CD14-positive monocyte (primary cell): Measurements from ENCODE around the gene CMTM6. TPM values are rescaled to one million over a fixed set of nuclear protein-coding genes. Genes with fewer than 3 reads are reported as not detected.

Experiments
- DNase-seq, 3 donors: peaks; one replicate each; pipeline ENCODE4 v3.0.0-alpha.2; 2011 to 2022
- H2AFZ ChIP-seq: 2 replicates; pipeline ENCODE4 v1.6.0; 2012; ENCODE audit warnings: mild to moderate bottlenecking, low read depth, low read length, inconsistent platforms; ENCODE audit not compliant: insufficient read depth, poor library complexity, severe bottlenecking
- H3K27ac ChIP-seq, 2 donors: 1 replicate in 1 of 2; 2 replicates in 1 of 2; pipeline ENCODE4 v1.5.1; 2012 to 2013; ENCODE audit warnings: low read length in 2 of 2, control low read depth in 1 of 2, inconsistent platforms in 1 of 2, low read depth in 1 of 2, mild to moderate bottlenecking in 1 of 2
- H3K27me3 ChIP-seq, 2 donors: one replicate each; pipeline versions ENCODE4 v1.6.0 to v1.6.1; 2011 to 2013; ENCODE audit warnings: low read length in 2 of 2; ENCODE audit not compliant: control insufficient read depth in 2 of 2, insufficient read depth in 2 of 2
- H3K36me3 ChIP-seq, 2 donors: replicated peaks in 1 of 2; 1 replicate in 1 of 2; 2 replicates in 1 of 2; pipeline versions ENCODE4 v1.5.1 to v1.6.1; 2012 to 2013; ENCODE audit warnings: low read length in 2 of 2, control low read depth in 1 of 2, inconsistent platforms in 1 of 2, mild to moderate bottlenecking in 1 of 2; ENCODE audit not compliant: insufficient read depth in 2 of 2, control insufficient read depth in 1 of 2
- H3K4me1 ChIP-seq, 2 donors: 1 replicate in 1 of 2; 2 replicates in 1 of 2; pipeline versions ENCODE4 v1.5.1 to v1.6.1; 2012 to 2013; ENCODE audit warnings: low read length in 2 of 2, control low read depth in 1 of 2, inconsistent platforms in 1 of 2, mild to moderate bottlenecking in 1 of 2, moderate library complexity in 1 of 2; ENCODE audit not compliant: insufficient read depth in 2 of 2, control insufficient read depth in 1 of 2
- H3K4me2 ChIP-seq: replicated peaks from 2 replicates; pipeline ENCODE3; 2012; ENCODE audit warnings: low read length, moderate library complexity, mild to moderate bottlenecking; ENCODE audit not compliant: poor library complexity, severe bottlenecking; ENCODE audit errors: extremely low read depth
- H3K4me3 ChIP-seq, 3 experiments: fragments of 200-600 bp in 1 of 3; sonication (generic) in 1 of 3; replicated peaks in 1 of 3; 1 replicate in 2 of 3; 2 replicates in 1 of 3; pipeline ENCODE4 v1.5.1; 2011 to 2013; ENCODE audit warnings: low read length in 3 of 3, mild to moderate bottlenecking in 3 of 3, control low read depth in 2 of 3, low read depth in 2 of 3, inconsistent platforms in 1 of 3, moderate library complexity in 1 of 3
- H3K79me2 ChIP-seq: 2 replicates; pipeline ENCODE4 v1.6.0; 2012; ENCODE audit warnings: mild to moderate bottlenecking, control low read depth, inconsistent platforms, low read length, moderate library complexity; ENCODE audit not compliant: insufficient read depth
- H3K9ac ChIP-seq: 2 replicates; pipeline ENCODE4 v1.6.0; 2017; ENCODE audit warnings: low read length, mild to moderate bottlenecking; ENCODE audit not compliant: insufficient read depth, poor library complexity, severe bottlenecking
- H3K9me3 ChIP-seq, 2 donors: replicated peaks in 1 of 2; 1 replicate in 1 of 2; 2 replicates in 1 of 2; pipeline versions ENCODE4 v1.5.1 to v1.6.1; 2012 to 2013; ENCODE audit warnings: low read length in 2 of 2, control low read depth in 1 of 2; ENCODE audit not compliant: control insufficient read depth in 1 of 2, insufficient read depth in 1 of 2
- H4K20me1 ChIP-seq: 2 replicates; pipeline ENCODE4 v1.6.0; 2012; ENCODE audit warnings: mild to moderate bottlenecking, low read length, control low read depth, moderate library complexity; ENCODE audit not compliant: insufficient read depth
- H3K27ac Mint-ChIP-seq, 7 donors: one replicate each; pipeline ENCODE4 v1.8.0; 2020; ENCODE audit warnings: mild to moderate bottlenecking in 7 of 7, mixed read lengths in 7 of 7, moderate library complexity in 6 of 7, inconsistent platforms in 2 of 7
- H3K27me3 Mint-ChIP-seq, 3 donors: one replicate each; pipeline ENCODE4 v1.8.0; 2021 to 2022; ENCODE audit warnings: low read depth in 3 of 3, mild to moderate bottlenecking in 3 of 3, mixed read lengths in 3 of 3, moderate library complexity in 3 of 3, inconsistent platforms in 1 of 3
- H3K36me3 Mint-ChIP-seq, 2 donors: one replicate each; pipeline ENCODE4 v1.8.0; 2020; ENCODE audit warnings: mixed read lengths in 2 of 2, inconsistent platforms in 1 of 2, mild to moderate bottlenecking in 1 of 2
- H3K4me1 Mint-ChIP-seq: one replicate; pipeline ENCODE4 v1.8.0; 2020; ENCODE audit warnings: mild to moderate bottlenecking, mixed read lengths
- H3K4me3 Mint-ChIP-seq, 2 donors: one replicate each; pipeline ENCODE4 v1.8.0; 2020; ENCODE audit warnings: mild to moderate bottlenecking in 2 of 2, mixed read lengths in 2 of 2, moderate library complexity in 1 of 2
- H3K9me3 Mint-ChIP-seq, 7 donors: one replicate each; pipeline ENCODE4 v1.8.0; 2020 to 2022; ENCODE audit warnings: mixed read lengths in 7 of 7, mild to moderate bottlenecking in 6 of 7, moderate library complexity in 6 of 7, inconsistent platforms in 2 of 7
- WGBS: methylation state at CpG from one replicate; pipeline ENCODE4 v1.1.5; 2013; ENCODE audit warnings: missing lambda C conversion rate; ENCODE audit not compliant: insufficient coverage; 5-methylcytosine and 5-hydroxymethylcytosine counted together
- intact Hi-C, 2 donors: fragments of 100-400 bp; cut with micrococcal nuclease; formaldehyde crosslinking; loops; one replicate each; pipeline versions ENCODE4 v1.15.0 to v1.15.1; 2023
- polyA plus RNA-seq, 3 donors: library from polyadenylated mRNA; depleted of rRNA in 1 of 3; unstranded in 2 of 3; stranded (reverse) in 1 of 3; fragments of 300-500 nt in 2 of 3; fragments of >200 nt in 1 of 3; fragmentation: Illumina TruSeq in 2 of 3; gene quantifications; 1 replicate in 2 of 3; 2 replicates in 1 of 3; pipeline ENCODE4 v1.2.3, GENCODE V29; 2012 to 2021
- TF ChIP-seq, protein P1 (sequence below): fragments of 200-600 bp; IDR thresholded peaks from one replicate; pipeline ENCODE4 v1.8.0; 2022; ENCODE audit warnings: antibody characterized with exemption, mild to moderate bottlenecking

CMTM6 gene
- polyA plus RNA-seq, 3 donors = 40.0 to 210 (median 190) TPM

DNA sequence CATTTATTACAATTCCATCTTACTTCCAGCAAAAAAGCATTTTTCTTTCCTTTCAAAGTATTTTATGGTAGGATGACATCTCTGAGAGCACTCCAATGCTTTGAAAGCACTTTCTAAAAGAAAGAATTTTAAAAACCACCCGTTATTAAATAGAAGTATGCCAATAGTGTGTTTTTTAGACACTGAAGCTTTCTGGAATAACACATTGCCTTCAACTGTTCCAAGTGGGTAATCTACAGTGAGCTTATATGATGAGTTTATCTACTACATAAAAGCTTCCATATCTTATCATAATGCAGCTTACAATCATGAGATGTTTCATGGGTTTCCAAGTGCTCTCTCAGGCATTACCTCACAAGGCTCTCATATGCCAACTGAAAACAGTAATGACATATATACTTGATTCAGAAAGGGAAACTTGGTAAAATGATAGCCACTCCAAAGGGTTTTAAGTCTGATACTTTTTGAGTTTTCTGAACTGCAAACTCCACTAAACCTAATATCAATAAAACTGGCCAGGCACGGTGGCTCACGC is 14.1 kb downstream of the CMTM6 start:
- DNase-seq = no peak
- Mint-ChIP-seq H3K36me3 (peaks cover 36 to 52% of the 10 kb centered on the region in 2 donors), H3K4me3 (no peak overlapping the region), H3K27ac (peak overlapping the region in 4 of 7 donors; percentile 4 to 12 (median 8)), H3K27me3 (no peaks in the 10 kb centered on the region), H3K4me1 (peaks cover 25% of the 10 kb centered on the region), H3K9me3 (no peaks in the 10 kb centered on the region)
- H3K27ac ChIP-seq = peak overlapping the region in 1 of 2 donors; percentile 3
- H3K9me3 ChIP-seq = no peaks in the 10 kb centered on the region
- no peak overlapping the region for H3K9ac ChIP-seq
- no peaks in the 10 kb centered on the region for H3K27me3 ChIP-seq
- H3K4me2 ChIP-seq = no peak overlapping the region
- no peak overlapping the region for H2AFZ ChIP-seq
- H3K79me2 ChIP-seq = peaks cover 88% of the 10 kb centered on the region
- H3K4me3 ChIP-seq = no peak overlapping the region
- WGBS = 100% methylated on average over 2 of the region's 3 CpGs
- peaks cover 16 to 30% of the 10 kb centered on the region in 2 donors for H3K4me1 ChIP-seq
- TF ChIP-seq, protein P1, sequence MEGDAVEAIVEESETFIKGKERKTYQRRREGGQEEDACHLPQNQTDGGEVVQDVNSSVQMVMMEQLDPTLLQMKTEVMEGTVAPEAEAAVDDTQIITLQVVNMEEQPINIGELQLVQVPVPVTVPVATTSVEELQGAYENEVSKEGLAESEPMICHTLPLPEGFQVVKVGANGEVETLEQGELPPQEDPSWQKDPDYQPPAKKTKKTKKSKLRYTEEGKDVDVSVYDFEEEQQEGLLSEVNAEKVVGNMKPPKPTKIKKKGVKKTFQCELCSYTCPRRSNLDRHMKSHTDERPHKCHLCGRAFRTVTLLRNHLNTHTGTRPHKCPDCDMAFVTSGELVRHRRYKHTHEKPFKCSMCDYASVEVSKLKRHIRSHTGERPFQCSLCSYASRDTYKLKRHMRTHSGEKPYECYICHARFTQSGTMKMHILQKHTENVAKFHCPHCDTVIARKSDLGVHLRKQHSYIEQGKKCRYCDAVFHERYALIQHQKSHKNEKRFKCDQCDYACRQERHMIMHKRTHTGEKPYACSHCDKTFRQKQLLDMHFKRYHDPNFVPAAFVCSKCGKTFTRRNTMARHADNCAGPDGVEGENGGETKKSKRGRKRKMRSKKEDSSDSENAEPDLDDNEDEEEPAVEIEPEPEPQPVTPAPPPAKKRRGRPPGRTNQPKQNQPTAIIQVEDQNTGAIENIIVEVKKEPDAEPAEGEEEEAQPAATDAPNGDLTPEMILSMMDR = no peak
- H3K36me3 ChIP-seq = peaks cover 40 to 70% of the 10 kb centered on the region in 2 donors
- intact Hi-C loops = no loop called here
- peaks cover 38% of the 10 kb centered on the region for H4K20me1 ChIP-seq

DNA sequence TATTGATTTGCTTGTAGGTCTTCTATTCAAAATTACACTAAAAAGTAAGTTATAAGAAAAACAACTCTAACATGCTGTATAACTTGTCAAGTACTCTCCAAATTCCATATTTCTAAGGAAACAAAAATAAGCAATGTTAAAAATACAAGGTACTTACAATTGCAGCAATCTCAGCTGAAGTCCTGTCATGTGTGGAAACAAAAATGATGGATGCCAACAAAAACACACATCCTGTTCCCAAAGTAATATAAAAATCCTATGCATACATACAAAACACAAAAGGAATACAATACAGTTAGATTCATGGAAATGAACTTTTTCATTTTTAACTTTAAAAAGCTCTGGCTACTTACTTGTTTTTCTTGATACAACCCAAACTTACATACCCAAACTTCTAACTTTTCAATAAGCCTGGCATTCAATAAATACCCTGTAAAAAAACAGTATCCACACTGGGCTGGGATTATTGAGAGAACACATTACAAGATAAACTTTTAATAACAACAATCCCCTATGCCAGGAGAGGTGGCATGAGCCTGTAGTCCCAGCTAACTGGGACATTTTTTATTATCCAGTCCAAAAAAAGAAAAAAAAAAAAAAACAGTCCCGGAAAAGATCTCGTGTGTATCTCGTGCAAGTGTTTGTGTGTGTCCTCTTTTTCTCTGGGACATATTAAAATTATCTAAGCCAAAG is 14.7 kb downstream of the CMTM6 start:
- peaks cover 44 to 70% of the 10 kb centered on the region in 2 donors for H3K36me3 ChIP-seq
- H3K9ac ChIP-seq = no peak overlapping the region
- Mint-ChIP-seq H3K4me1 (peaks cover 25% of the 10 kb centered on the region), H3K27ac (peak overlapping the region in 2 of 7 donors; percentile 8 to 12), H3K36me3 (peaks cover 40 to 56% of the 10 kb centered on the region in 2 donors), H3K4me3 (no peak overlapping the region), H3K9me3 (no peaks in the 10 kb centered on the region), H3K27me3 (no peaks in the 10 kb centered on the region)
- H3K79me2 ChIP-seq = peaks cover 88% of the 10 kb centered on the region
- H2AFZ ChIP-seq = no peak overlapping the region
- no peaks in the 10 kb centered on the region for H3K27me3 ChIP-seq
- peaks cover 32% of the 10 kb centered on the region for H4K20me1 ChIP-seq
- DNase-seq = no peak
- intact Hi-C loops = no loop called here
- TF ChIP-seq, protein P1 = no peak
- H3K4me3 ChIP-seq = no peak overlapping the region
- H3K4me1 ChIP-seq = peaks cover 16 to 25% of the 10 kb centered on the region in 2 donors
- H3K4me2 ChIP-seq = no peak overlapping the region
- no peaks in the 10 kb centered on the region for H3K9me3 ChIP-seq
- H3K27ac ChIP-seq = peak overlapping the region in 1 of 2 donors; percentile 21
- WGBS = no CpG with 5 or more reads among the region's 3 CpGs
